Psoas muscle (tissue), 8 donors: ENCODE measurements around the gene FAF1. TPM values are rescaled to one million over a fixed set of nuclear protein-coding genes. Genes with fewer than 3 reads are reported as not detected.
"Not testable (repeated sequence)": the region's sequence is repeated elsewhere in the genome, so short reads cannot be mapped to it uniquely, and the experiment has no call there.

Source experiments
- ATAC-seq, 4 donors: fragments of 200-7000 bp; cut with Tn5 transposase; one replicate each; pipeline ENCODE4 v1.9.1; 2020; ENCODE audit warnings: moderate library complexity in 3 of 4, mild to moderate bottlenecking in 2 of 4
- DNase-seq, 2 donors: peaks; one replicate each; pipeline ENCODE4 v3.0.0-alpha.2; 2020
- H3K27ac ChIP-seq: fragments of 200-600 bp; one replicate; pipeline ENCODE4 v1.8.0; 2022
- H3K27me3 ChIP-seq, 3 donors: fragments of 200-600 bp in 1 of 3; one replicate each; pipeline versions ENCODE4 v1.6.1 to v1.8.0; 2013 to 2022; ENCODE audit warnings: low read length in 2 of 3, mild to moderate bottlenecking in 2 of 3, moderate library complexity in 1 of 3; ENCODE audit not compliant: insufficient read depth in 3 of 3
- H3K36me3 ChIP-seq, 2 donors: fragments of 200-600 bp in 1 of 2; one replicate each; pipeline versions ENCODE4 v1.6.1 to v1.8.0; 2013 to 2022; ENCODE audit warnings: low read depth in 1 of 2, mild to moderate bottlenecking in 1 of 2, moderate library complexity in 1 of 2; ENCODE audit not compliant: insufficient read depth in 1 of 2
- H3K4me1 ChIP-seq: fragments of 200-600 bp; one replicate; pipeline ENCODE4 v1.8.0; 2022
- H3K4me3 ChIP-seq: fragments of 200-600 bp; one replicate; pipeline ENCODE4 v1.8.0; 2022; ENCODE audit warnings: mild to moderate bottlenecking
- H3K9me3 ChIP-seq: fragments of 200-600 bp; one replicate; pipeline ENCODE4 v1.8.0; 2022
- WGBS, 3 donors: extraction: QIAGEN DNeasy Blood & Tissue Kit; methylation state at CpG; one replicate each; pipeline versions ENCODE4 v1.1.6 to v1.1.7; 2013; 5-methylcytosine and 5-hydroxymethylcytosine counted together
- intact Hi-C, 2 donors: fragments of 100-400 bp; cut with DNase I; formaldehyde crosslinking; loops; one replicate each; pipeline versions ENCODE4 v1.11.0 to v1.14.2; 2022
- polyA plus RNA-seq, 3 donors: library from polyadenylated mRNA; stranded (reverse); fragments of 200-250 nt; gene quantifications; one replicate each; pipeline ENCODE4 v1.2.3, GENCODE V29; 2013
- total RNA-seq, 4 donors: library from RNA; stranded (reverse); fragmentation: NEBNext Ultra II Directional in 2 of 4; extraction: Animal tissue kit (Norgen Biotek cat#: 25700) in 2 of 4; gene quantifications; one replicate each; pipeline versions ENCODE4 v1.2.1 to v1.2.4, GENCODE V29; 2021 to 2023
- TF ChIP-seq, protein P1 (sequence below): fragments of 200-600 bp; IDR thresholded peaks from one replicate; pipeline ENCODE4 v1.8.0; 2022; ENCODE audit warnings: antibody characterized with exemption
- donor health status: healthy with polysubstance abuse.
- donor health status: DM: no; HTN: no; CAD: no; lungs with moderate emphysema.
- donor health status: Bipolar disorder and iron deficiency.
- donor health status: healthy.
- donor health status: DM: yes; HTN: yes; CAD: no.
- donor health status: DM: no; HTN: no; CAD: no.
- donor health status: DM: no; HTN: no; CAD: no.
- donor health status: DM: yes; HTN: yes; CAD: no.

The FAF1 gene
- total and polyA plus RNA-seq, 7 donors, result 67.8 to 128 (median 108) TPM

GRCh38 chr1:50827546-50827945, 132.5 kb downstream of the FAF1 start:
- H3K4me1 ChIP-seq, result peaks cover 16% of the 10 kb centered on the region
- TF ChIP-seq, protein P1, sequence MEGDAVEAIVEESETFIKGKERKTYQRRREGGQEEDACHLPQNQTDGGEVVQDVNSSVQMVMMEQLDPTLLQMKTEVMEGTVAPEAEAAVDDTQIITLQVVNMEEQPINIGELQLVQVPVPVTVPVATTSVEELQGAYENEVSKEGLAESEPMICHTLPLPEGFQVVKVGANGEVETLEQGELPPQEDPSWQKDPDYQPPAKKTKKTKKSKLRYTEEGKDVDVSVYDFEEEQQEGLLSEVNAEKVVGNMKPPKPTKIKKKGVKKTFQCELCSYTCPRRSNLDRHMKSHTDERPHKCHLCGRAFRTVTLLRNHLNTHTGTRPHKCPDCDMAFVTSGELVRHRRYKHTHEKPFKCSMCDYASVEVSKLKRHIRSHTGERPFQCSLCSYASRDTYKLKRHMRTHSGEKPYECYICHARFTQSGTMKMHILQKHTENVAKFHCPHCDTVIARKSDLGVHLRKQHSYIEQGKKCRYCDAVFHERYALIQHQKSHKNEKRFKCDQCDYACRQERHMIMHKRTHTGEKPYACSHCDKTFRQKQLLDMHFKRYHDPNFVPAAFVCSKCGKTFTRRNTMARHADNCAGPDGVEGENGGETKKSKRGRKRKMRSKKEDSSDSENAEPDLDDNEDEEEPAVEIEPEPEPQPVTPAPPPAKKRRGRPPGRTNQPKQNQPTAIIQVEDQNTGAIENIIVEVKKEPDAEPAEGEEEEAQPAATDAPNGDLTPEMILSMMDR, result no peak
- 96 to 99% (median 98%) methylated on average over 4 of the region's 4 CpGs for WGBS, 3 donors
- no peaks in the 10 kb centered on the region for H3K27me3 ChIP-seq
- intact Hi-C loops, result no loop called here
- ATAC-seq (no peak), DNase-seq (no peak)
- no peaks in the 10 kb centered on the region for H3K9me3 ChIP-seq
- no peaks in the 10 kb centered on the region for H3K36me3 ChIP-seq
- no peak overlapping the region for H3K4me3 ChIP-seq
- H3K27ac ChIP-seq, result no peak overlapping the region

GRCh38 chr1:50826792-50827191, 133.3 kb downstream of the FAF1 start:
- DNase-seq, H3K27me3 ChIP-seq, H3K27ac ChIP-seq, H3K36me3 ChIP-seq, H3K4me3 ChIP-seq, H3K9me3 ChIP-seq, ATAC-seq, intact Hi-C loops: not testable (repeated sequence)
- H3K4me1 ChIP-seq, result peaks cover 16% of the 10 kb centered on the region
- 95 to 99% (median 97%) methylated on average over 21 of the region's 21 CpGs for WGBS, 3 donors

GRCh38 chr1:50822035-50822776, 137.9 kb downstream of the FAF1 start:
- Histone ChIP-seq H3K36me3 (no peaks in the 10 kb centered on the region), H3K4me3 (no peak overlapping the region), H3K9me3 (no peaks in the 10 kb centered on the region), H3K4me1 (no peaks in the 10 kb centered on the region), H3K27me3 (no peaks in the 10 kb centered on the region), H3K27ac (no peak overlapping the region)
- ATAC-seq (no peak), DNase-seq (no peak)
- TF ChIP-seq, protein P1, result no peak
- intact Hi-C loops, result no loop called here
- WGBS, 3 donors, result 90 to 96% (median 93%) methylated on average over 3 of the region's 3 CpGs

DNA sequence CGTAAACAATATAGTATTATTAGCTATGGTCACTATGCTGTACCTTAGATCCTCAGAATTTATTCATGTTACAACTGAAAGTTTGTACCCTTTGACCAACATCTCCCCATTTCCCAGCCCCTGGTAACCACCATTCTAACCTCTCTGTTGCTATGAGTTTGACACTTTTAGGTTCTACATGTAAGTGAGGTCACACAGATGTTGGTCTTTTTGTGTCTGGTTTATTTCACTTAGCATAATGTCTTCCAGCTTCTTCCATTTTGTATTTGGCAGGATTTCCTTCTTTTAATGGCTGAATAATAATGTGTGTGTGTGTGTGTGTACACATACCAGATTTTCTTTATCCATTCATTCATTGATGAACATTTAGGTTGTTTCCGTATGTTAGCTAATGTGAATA, 139.5 kb downstream of the FAF1 start:
- no peaks in the 10 kb centered on the region for H3K36me3 ChIP-seq
- TF ChIP-seq, protein P1, result no peak
- H3K27ac ChIP-seq, result no peak overlapping the region
- intact Hi-C loops, result no loop called here
- WGBS, 3 donors, result 94 to 98% (median 97%) methylated on average over 2 of the region's 2 CpGs
- DNase-seq, result no peak
- H3K4me1 ChIP-seq, result no peaks in the 10 kb centered on the region
- H3K27me3 ChIP-seq, result no peaks in the 10 kb centered on the region
- ATAC-seq, result no peak
- no peak overlapping the region for H3K4me3 ChIP-seq
- H3K9me3 ChIP-seq, result no peaks in the 10 kb centered on the region

- Histone ChIP-seq H3K27ac (no peak overlapping the region), H3K9me3 (peaks cover 9% of the 10 kb centered on the region), H3K4me1 (no peaks in the 10 kb centered on the region), H3K4me3 (no peak overlapping the region), H3K27me3 (no peaks in the 10 kb centered on the region), H3K36me3 (no peaks in the 10 kb centered on the region)
- WGBS, 3 donors, result 95 to 98% (median 96%) methylated on average over 4 of the region's 4 CpGs
- ATAC-seq (no peak), DNase-seq (no peak)
- intact Hi-C loops, result no loop called here
- TF ChIP-seq, protein P1, result no peak
Observed at GRCh38 chr1:50812346-50812745, 147.7 kb downstream of the FAF1 start.
